ENCODE data around the gene REXO4.

DNA sequence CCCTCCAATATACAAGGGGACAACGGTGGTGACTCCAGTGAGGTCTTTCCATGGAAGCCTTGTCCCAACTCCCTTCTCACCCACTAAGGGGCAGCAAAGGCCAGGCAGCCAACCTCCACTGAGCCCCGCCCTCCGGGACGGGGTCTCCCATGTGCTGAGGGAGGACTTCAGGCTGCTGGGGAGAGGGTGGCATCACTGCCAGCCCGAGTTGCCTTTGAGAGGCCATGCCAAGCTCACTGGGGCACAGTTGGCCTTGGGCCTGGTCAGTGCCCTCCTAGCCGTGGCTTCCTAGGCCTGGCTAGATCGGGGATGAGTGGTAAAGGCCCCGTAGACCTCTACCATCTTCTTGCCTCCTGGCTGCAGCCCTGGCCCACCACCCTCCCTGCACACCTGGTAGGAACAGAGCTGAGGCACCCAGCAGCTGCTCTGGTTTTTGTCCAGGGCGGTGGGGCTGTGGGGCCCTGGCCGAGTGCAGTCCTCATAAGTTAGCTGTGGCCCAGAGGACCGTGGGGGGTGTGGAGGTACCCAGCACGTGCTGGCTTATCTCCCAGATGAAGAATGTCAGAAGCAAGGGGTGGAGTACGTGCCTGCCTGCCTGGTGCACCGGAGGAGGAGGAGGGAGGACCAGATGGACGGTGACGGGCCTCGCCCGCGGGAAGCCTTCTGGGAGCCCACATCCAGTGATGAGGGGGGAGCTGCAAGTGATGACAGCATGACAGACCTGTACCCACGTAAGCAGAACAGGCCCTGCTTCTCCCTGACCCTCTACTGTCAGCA lies 58.2 kb downstream of the REXO4 start:
- TF ChIP-seq EZH2 (IDR thresholded peaks at IDR 0.05; ENCODE audit: insufficient read depth, low read length), result no peak
- TF ChIP-seq, protein P1, sequence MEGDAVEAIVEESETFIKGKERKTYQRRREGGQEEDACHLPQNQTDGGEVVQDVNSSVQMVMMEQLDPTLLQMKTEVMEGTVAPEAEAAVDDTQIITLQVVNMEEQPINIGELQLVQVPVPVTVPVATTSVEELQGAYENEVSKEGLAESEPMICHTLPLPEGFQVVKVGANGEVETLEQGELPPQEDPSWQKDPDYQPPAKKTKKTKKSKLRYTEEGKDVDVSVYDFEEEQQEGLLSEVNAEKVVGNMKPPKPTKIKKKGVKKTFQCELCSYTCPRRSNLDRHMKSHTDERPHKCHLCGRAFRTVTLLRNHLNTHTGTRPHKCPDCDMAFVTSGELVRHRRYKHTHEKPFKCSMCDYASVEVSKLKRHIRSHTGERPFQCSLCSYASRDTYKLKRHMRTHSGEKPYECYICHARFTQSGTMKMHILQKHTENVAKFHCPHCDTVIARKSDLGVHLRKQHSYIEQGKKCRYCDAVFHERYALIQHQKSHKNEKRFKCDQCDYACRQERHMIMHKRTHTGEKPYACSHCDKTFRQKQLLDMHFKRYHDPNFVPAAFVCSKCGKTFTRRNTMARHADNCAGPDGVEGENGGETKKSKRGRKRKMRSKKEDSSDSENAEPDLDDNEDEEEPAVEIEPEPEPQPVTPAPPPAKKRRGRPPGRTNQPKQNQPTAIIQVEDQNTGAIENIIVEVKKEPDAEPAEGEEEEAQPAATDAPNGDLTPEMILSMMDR (IDR thresholded peaks at IDR 0.05; ENCODE audit: insufficient read depth, low read depth, low read length), result no peak

Data from astrocyte (in vitro differentiated cells and primary cell).